Astrocyte of the spinal cord (primary cell): ENCODE results near the gene RALGAPA1.

Experiments
- DNase-seq: peaks from one replicate; pipeline ENCODE4 v3.0.0; 2011; ENCODE audit warnings: low read depth, low spot score
- H3K4me3 ChIP-seq: 2 replicates; pipeline ENCODE4 v1.5.1; 2011; ENCODE audit warnings: low read depth, mild to moderate bottlenecking, low read length, moderate library complexity
- in situ Hi-C: cut with HindIII; loops from 2 replicates; pipeline ENCODE4 v1.10.0; 2017; ENCODE audit warnings: low sequenced_read_pairs
- TF ChIP-seq, protein P1 (sequence below): IDR thresholded peaks from 2 replicates; pipeline ENCODE4 v1.5.1; 2012; ENCODE audit warnings: low read depth, mild to moderate bottlenecking, low read length, inconsistent platforms

The RALGAPA1 gene

DNA sequence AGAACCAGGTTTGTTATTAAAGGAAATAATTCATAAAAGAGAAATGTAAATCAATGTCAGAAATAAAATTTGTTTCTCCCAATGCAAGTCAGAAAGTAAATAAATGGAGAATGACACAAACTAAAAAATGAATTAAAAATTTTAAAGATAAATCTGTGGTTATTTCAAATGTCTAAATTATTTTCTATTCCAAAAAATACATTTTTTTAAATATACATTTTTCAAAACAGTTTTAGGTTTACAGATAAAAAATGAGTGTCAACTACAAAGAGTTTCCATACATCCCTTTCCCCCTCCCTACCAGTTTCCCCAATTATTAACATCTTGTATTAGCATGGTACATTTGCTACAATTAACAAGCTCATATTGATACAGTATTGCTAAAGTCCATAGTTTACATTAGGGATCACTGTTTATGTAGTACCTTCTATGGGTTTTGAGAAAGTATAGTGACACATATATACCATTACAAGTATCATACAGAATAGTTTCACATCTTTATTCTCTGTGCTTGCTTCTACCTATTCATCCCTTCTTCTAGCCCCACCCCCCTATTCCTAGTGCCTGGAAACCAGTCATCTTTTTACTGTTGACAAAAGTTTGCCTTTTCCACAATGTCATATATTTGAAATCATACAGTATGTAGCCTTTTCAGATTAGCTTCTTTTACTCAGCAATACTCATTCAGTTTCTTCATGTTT, 104.2 kb downstream of the RALGAPA1 start:
- no peak overlapping the region for H3K4me3 ChIP-seq
- in situ Hi-C loops: no loop called here
- TF ChIP-seq, protein P1, sequence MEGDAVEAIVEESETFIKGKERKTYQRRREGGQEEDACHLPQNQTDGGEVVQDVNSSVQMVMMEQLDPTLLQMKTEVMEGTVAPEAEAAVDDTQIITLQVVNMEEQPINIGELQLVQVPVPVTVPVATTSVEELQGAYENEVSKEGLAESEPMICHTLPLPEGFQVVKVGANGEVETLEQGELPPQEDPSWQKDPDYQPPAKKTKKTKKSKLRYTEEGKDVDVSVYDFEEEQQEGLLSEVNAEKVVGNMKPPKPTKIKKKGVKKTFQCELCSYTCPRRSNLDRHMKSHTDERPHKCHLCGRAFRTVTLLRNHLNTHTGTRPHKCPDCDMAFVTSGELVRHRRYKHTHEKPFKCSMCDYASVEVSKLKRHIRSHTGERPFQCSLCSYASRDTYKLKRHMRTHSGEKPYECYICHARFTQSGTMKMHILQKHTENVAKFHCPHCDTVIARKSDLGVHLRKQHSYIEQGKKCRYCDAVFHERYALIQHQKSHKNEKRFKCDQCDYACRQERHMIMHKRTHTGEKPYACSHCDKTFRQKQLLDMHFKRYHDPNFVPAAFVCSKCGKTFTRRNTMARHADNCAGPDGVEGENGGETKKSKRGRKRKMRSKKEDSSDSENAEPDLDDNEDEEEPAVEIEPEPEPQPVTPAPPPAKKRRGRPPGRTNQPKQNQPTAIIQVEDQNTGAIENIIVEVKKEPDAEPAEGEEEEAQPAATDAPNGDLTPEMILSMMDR: no peak
- DNase-seq: no peak

DNA sequence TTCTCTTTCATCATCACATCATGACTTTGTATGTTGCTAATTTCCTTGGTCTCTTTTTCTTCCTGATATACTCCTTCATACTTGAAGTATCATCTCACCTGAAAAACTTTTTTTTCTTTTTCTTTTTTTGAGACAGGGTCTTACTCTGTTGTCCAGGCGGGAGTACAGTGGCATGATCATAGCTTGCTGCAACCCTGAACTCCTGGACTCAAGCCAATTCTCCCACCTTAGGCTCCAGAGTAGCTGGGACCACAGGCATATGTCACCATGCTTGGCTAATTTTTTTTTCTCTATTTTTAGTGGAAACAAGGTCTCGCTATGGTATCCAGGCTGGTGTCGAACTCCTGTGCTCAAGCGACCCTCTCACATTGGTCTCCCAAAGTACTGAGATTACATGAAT, 107.6 kb downstream of the RALGAPA1 start:
- in situ Hi-C loops: no loop called here
- DNase-seq: no peak
- TF ChIP-seq, protein P1: no peak
- H3K4me3 ChIP-seq: no peak overlapping the region

DNA sequence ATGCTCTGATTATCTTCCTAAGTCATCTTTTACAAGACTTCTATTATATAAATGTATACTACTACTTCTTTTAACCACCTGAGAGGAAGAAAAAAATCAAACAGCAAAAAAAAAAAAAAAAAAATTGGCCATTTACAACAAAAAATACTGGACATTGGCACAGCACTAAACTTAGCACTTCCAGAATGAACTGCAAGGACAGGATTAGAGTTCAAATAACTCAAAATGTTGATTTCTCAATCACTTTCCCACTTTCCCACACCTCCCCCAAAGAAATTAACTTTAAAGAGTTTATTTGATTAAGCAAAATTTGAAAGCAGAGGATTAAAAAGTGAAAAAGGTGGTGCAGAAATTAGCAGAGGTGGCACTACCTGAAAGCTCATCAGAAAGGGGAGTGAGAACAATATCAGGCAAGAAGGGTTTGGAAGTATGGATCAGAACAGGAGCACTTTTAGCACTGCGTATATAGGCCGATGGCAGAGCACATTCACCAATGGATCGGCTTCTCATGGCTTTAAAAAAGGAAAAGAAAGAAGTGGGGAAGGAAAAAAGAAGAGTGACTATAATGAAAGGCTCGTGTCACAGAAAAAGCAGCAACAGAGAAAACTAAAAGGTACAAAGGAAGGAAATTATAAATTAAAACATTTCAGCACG, 109.2 kb downstream of the RALGAPA1 start:
- TF ChIP-seq, protein P1: no peak
- H3K4me3 ChIP-seq: no peak overlapping the region
- in situ Hi-C loops: no loop called here
- DNase-seq: no peak

DNA sequence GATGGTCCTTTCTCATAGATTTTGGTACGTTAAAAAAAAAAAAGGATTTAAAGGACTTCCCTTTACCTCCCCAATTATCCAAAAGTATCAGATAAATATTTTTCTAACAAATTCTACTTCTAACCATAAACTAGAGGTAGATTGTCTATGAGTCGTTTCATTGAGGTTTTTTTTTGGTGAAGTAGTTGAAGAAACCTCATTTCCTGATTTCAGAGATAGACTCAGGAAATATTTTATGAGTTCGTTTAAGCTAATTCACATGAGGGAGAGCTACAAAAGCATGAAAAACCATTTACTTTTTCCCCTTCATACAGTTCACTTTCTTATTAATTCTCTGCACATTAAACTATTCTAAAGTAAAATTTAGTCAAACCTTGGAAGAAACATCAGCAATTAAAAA, 112.5 kb downstream of the RALGAPA1 start:
- H3K4me3 ChIP-seq: no peak overlapping the region
- no peak for DNase-seq
- TF ChIP-seq, protein P1: no peak
- in situ Hi-C loops: no loop called here

DNA sequence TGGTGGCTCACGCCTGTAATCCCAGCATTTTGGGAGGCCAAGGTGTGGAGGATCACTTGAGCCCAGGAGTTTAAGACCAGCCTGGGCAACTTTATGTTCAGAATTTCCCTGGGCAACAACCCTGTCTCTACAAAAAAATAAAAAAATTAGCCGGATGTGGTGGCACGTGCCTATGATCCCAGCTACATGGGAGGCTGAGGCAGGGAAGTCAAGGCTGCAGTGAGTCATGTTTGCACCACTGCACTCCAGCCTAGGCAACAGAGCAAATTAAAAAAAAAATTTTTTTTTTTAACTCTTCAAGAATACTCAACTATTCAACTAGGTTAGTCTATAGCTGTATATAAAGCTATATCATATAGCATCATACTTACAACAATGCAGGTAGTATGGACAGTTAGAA, 113.0 kb downstream of the RALGAPA1 start:
- DNase-seq: no peak
- H3K4me3 ChIP-seq: no peak overlapping the region
- in situ Hi-C loops: no loop called here
- TF ChIP-seq, protein P1: no peak

DNA sequence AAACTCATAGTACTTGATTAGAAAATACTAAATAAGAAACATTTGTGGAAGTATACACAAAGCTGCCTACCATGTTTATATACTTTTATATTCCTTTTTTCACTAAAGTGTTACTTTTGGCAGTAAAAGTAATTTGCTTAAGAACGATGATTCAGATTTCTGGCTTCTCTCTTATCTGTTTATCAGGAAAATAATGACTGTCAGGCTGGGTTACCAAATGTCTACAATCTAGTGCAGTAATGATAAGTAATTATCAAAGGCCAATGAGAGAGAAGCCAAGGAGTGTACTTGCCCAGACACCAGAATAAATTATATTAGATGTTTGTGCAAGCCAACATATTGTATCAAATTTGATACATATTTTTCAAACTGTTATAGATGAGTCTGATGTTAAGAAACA, 113.4 kb downstream of the RALGAPA1 start:
- TF ChIP-seq, protein P1: no peak
- H3K4me3 ChIP-seq: no peak overlapping the region
- in situ Hi-C loops: no loop called here
- no peak for DNase-seq
